SH-SY5Y (cell line): ENCODE results near the gene SNCAIP.

Source experiments
- GATA2 ChIP-seq: IDR thresholded peaks from 2 replicates; pipeline ENCODE4 v1.6.1; 2011; ENCODE audit warnings: mild to moderate bottlenecking, low read depth, low read length
- GATA3 ChIP-seq: IDR thresholded peaks from 2 replicates; pipeline ENCODE4 v1.6.1; 2011; ENCODE audit warnings: low read depth, mild to moderate bottlenecking, low read length, moderate library complexity

DNA sequence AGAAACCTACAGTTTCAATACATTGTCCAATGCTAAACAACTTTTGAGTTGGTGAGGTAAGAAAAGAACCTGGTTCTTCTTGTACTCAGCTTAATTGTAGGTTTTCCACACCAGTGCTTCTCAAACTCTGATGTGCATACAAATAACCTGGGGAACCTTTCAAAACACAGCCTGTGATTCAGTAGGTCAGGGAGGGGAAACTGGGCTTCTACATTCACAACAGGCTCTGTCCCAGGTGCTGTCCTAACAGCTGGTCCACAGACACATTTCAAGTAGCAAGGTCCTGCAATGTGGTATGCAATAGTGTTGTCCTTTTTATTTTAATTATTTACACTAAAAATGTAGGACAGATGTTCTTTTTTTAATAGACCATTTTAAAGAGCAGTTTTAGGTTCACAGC, 47.4 kb upstream of the SNCAIP start:
- TF ChIP-seq GATA3, result no peak
- no peak for TF ChIP-seq GATA2
